Measurements from ENCODE around the gene SEC24A.
"Not testable (repeated sequence)": the region's sequence is repeated elsewhere in the genome, so short reads cannot be mapped to it uniquely, and the experiment has no call there.

SEC24A gene

DNA sequence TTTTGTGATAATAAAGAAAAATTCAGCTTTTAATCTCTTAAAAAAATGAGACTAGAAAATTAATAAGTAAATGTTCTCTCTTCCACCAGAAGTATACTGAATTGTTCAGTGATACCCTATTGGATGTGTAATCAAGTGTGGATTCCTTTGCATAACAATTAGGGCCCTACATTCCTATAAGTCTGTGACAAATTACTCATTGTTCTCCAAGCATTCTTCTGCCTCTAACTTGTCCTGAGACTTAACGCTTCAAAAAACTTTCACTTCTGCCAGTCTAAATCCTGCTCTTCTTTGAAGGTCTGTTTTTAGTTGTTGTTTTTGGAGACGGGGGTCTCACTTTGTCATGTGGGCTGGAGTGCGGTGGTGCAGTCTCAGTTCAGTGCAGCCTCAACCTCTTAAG, 100.8 kb downstream of the SEC24A start:
- DNase-seq (ENCODE audit: low spot score), result no peak

DNA sequence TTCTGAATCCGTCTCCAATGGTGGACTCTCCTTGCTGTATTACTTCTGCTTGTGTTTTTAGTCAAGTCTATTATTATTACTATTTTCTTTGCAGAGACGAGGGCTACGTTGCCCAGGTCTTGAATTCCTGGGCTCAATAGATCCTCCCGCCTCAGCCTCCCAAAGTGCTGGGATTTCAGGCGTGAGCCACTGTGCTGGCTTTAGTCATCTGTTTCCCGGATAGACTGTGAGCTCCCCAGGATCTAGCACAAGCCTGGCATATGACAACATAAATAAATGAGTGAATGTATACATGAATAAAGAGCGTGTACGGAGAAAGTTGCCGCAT, 109.6 kb downstream of the SEC24A start:
- no peak for DNase-seq (ENCODE audit: low spot score)

DNA sequence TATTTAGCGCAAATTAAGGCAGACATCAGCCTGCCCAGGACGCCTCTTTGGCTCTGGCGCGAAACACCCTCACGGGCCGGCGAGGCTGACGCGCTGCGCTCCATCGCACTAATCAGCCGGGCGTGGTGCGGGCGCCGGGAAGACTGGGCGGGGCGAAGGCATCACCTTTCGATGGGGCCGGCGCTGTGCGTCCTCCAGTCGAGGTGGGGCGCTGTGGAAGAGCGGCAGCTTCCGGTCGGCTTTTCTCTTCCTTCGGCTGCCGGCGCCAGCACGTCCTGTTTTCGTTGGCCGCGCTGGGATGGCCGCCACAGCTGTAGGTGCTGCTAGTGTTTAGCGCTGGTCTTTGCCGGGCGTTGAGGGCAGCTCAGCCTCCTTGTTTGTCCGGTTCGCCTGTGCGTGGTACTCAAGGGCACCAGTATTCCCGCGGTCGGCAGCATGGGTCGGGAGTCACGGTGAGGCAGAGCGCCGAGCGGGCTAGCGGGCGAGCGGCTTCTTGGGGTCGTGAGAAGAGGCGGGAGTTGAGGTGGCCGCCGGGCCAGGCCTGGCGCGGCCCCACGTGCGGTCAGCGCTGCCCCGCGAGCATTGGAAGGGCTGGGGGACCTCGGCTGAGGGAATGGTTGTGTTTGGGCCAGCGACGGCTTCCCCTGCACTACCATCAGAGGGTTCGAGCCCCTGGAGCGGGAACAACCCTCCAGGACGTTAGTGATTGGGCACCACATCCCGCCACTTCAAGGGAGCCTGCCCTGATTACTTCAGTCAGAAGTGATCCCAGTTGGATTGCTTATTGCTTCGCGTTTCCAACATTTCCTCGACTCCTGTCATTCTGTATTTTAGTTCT, 110.1 kb downstream of the SEC24A start, which contains the start of gene DDX46:
TSS of gene DDX46 (plus strand) at position 276 of the 838 bp plus-strand sequence. CDS start at position 436, 160 bp downstream.
- peak; percentile 95 for DNase-seq (ENCODE audit: low spot score)

DNA sequence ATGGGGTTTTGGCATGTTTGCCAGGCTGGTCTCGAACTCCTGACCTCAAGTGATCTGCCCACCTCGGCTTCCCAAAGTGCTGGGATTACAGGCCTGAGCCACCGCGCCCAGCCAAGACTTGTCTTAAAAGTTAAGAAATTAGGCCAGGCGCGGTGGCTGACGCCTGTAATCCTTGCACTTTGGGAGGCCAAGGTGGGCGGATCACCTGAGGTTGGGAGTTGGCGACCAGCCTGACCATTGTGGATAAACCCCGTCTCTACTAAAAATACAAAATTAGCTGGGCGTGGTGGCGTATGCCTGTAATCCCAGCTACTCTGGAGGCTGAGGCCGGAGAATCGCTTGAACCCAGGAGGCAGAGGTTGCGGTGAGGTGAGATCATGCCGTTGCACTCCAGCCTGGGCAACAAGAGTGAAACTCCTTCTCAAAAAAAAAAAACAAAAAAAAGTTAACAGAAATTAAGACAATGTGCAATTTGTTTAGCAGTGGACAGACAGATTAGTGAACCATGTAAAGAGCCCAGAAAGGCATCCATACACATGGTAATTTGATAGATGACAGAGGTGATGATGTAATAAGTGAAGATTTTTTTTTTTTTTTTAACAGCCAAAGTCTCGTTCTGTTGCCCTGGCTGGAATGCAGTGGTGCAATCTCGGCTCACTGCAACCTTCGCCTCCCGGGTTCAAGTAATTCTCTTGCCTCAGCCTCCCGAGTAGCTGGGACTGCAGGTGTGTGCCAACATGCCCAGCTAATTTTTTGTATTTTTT, 119.1 kb downstream of the SEC24A start:
- not testable (repeated sequence) for DNase-seq (ENCODE audit: low spot score)

DNA sequence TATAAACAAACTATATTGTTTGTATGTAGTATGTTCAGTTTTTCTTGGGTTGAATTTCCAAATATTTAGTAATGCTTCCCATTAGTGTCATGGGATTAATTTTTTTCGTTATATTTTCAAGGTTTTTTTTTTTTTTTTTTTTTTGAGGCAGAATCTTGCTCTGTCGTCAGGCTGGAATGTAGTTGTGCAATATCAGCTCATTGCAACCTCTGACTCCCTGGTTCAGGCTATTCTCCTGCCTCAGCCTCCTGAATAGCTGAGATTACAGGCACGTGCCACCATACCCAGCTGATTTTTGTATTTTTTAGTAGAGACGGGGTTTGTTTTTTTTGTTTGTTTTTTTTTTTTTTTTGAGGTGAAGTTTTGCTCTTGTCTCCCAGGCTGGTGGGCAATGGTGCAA, 120.6 kb downstream of the SEC24A start:
- DNase-seq (ENCODE audit: low spot score), result no peak

DNA sequence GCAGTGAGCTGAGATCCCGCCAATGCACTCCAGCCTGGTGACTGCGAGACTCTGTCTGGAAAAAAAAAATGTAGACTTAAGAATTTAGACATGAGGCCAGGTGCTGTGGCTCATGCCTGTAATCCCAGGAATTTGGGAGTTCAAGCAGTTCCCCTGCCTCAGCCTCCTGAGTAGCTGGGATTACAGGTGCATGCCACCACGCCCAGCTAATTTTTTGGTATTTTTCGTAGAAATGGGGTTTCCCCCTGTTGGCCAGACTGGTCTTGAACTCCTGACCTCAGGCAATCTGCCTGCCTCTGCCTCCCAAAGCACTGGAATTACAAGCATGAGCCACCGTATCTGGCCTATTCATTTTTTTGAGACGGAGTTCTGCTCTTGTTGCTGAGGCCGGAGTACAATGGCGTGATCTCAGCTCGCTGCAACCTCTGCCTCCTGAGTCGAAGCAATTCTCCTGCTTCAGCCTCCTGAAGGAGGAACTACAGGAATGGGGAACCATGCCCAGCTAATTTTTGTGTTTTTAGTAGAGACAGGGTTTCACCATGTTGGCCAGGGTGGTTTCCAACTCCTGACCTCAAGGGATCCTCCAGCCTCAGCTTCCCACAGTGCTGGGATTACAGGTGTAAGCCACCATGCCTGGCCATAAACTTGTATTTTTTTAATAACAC, 124.0 kb downstream of the SEC24A start:
- DNase-seq (ENCODE audit: low spot score), result no peak

DNA sequence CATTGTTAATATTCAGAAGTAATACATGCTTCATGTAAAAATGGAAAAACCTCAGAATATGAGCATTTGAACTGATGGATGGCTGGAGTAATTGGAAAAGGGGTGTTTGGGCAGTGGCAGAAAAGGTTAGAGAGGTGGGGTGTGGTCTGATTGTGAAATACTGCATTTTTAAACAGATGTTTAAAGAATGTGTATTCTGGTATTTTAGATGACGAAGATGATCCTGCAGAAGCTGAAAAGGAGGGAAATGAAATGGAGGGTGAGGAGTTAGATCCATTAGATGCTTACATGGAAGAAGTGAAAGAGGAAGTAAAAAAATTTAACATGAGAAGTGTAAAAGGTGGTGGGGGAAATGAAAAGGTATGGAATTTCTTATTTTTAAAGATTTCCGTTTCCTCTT, 128.8 kb downstream of the SEC24A start:
- no peak for DNase-seq (ENCODE audit: low spot score)
